HL-60 (cell line): Measurements from ENCODE around the gene ETV3.

Experiments
- DNase-seq, 2 experiments: peaks; one replicate each; pipeline ENCODE4 v3.0.0-alpha.2; 2010 to 2020; ENCODE audit warnings: low read depth in 1 of 2, low spot score in 1 of 2
- H3K27ac ChIP-seq: fragments of 250-450 bp; sonication (Bioruptor Pico); replicated peaks from 2 replicates; pipeline ENCODE4 v1.5.1; 2020; ENCODE audit warnings: mild to moderate bottlenecking, moderate library complexity
- H3K27me3 ChIP-seq: fragments of 250-450 bp; sonication (Bioruptor Pico); 2 replicates; pipeline ENCODE4 v1.5.1; 2021; ENCODE audit warnings: mild to moderate bottlenecking, moderate library complexity; ENCODE audit not compliant: insufficient read depth, poor library complexity, severe bottlenecking
- H3K4me3 ChIP-seq: replicated peaks from 2 replicates; pipeline ENCODE4 v1.5.1; 2011; ENCODE audit warnings: mild to moderate bottlenecking, control low read depth, low read length; ENCODE audit not compliant: insufficient read depth
- CTCF ChIP-seq: IDR thresholded peaks from one replicate; pipeline ENCODE4 v1.5.1; 2011; ENCODE audit warnings: low read length, control low read depth, inconsistent platforms; ENCODE audit not compliant: insufficient read depth
- GABPA ChIP-seq: IDR thresholded peaks from 2 replicates; pipeline ENCODE4 v1.6.1; 2012; ENCODE audit warnings: low read depth
- POLR2AphosphoS5 ChIP-seq: IDR thresholded peaks from 2 replicates; pipeline ENCODE4 v1.6.1; 2012; ENCODE audit warnings: low read depth
- REST ChIP-seq: IDR thresholded peaks from 2 replicates; pipeline ENCODE4 v1.6.1; 2012; ENCODE audit warnings: low read depth; ENCODE audit not compliant: insufficient replicate concordance
- SPI1 ChIP-seq: IDR thresholded peaks from 2 replicates; pipeline ENCODE4 v1.6.1; 2012; ENCODE audit warnings: low read depth, mild to moderate bottlenecking, borderline replicate concordance

Gene ETV3

GRCh38 chr1:157151506-157151905 is 13.3 kb upstream of the ETV3 start:
- no peak overlapping the region for H3K4me3 ChIP-seq
- H3K27ac ChIP-seq = no peak overlapping the region
- H3K27me3 ChIP-seq = peaks cover 4% of the 10 kb centered on the region
- DNase-seq = no peak
- TF ChIP-seq POLR2AphosphoS5 (no peak), SPI1 (no peak), GABPA (no peak), CTCF (no peak), REST (no peak)

GRCh38 chr1:157151073-157151472 is 12.9 kb upstream of the ETV3 start:
- no peak overlapping the region for H3K4me3 ChIP-seq
- H3K27me3 ChIP-seq = no peaks in the 10 kb centered on the region
- TF ChIP-seq REST (no peak), POLR2AphosphoS5 (no peak), SPI1 (no peak), GABPA (no peak), CTCF (no peak)
- DNase-seq = no peak
- no peak overlapping the region for H3K27ac ChIP-seq

GRCh38 chr1:157150631-157151030 is 12.4 kb upstream of the ETV3 start:
- TF ChIP-seq REST (no peak), SPI1 (no peak), CTCF (no peak), GABPA (no peak), POLR2AphosphoS5 (no peak)
- Histone ChIP-seq H3K27ac (no peak overlapping the region), H3K27me3 (no peaks in the 10 kb centered on the region), H3K4me3 (no peak overlapping the region)
- no peak for DNase-seq
